Measurements from ENCODE around the gene EMILIN1. TPM values are rescaled to one million over a fixed set of nuclear protein-coding genes. Genes with fewer than 3 reads are reported as not detected.

Gene EMILIN1
- total RNA-seq (0.22 TPM), polyA plus RNA-seq (1 to 10 TPM in 2 of 4 donors, under 1 TPM in 2; 0.33 to 1.5 (median 0.94) TPM)

DNA sequence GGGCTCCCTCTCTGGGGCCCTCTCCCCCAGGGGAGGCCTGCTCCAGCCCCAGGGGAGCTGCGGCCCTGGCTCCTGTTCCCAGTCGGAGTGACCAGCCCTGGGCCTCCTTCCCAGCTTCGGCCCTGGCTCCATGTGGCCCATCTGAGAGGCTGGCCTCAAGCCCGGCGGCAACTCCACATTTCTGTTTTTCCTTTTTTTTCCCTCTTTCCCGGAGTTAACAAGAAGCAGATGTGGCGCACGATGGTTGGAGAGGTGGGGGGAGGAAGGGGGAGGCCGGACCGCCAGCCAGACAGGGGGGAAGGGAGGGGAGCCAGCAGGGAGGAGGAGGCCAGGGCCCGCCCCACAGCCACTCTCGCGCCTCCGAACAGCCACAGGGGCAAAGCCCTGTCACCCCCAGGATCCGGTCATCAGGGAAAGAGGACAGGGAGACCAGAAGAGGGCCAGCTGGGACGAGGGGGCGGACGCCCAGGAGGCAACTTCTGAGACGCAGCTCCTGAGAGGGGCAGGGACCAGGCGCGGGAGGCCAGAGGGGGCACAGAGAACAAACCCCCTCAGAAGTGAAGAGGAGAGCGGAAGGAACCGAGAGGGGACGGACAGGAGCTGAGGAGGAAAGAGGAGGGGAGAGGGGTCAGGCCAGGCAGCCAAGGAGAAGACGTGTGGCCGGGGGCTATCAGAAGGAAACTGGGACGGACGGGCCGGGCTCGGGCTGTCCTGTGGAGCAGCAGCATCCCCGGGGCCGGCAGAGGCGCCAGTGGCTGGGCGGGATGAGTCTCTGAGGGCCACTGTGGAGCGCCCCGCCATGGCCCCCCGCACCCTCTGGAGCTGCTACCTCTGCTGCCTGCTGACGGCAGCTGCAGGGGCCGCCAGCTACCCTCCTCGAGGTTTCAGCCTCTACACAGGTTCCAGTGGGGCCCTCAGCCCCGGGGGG is at the start of gene EMILIN1:
Gene EMILIN1 (plus strand): TSS at position 349 of the 928 bp plus-strand sequence. CDS start 451 bp downstream, at position 800.
- H3K4me3 Mint-ChIP-seq, result peak within 1 kb of the TSS in 2 of 4 donors; percentile 38 to 69
- H3K4me1 ChIP-seq (ENCODE audit: control insufficient read depth, insufficient read depth, low read length, poor library complexity, severe bottlenecking), result peaks cover 31% of the 10 kb centered on the region
- H3K4me1 Mint-ChIP-seq, result peaks cover 14 to 41% (median 19%) of the 10 kb centered on the region in 4 donors

DNA sequence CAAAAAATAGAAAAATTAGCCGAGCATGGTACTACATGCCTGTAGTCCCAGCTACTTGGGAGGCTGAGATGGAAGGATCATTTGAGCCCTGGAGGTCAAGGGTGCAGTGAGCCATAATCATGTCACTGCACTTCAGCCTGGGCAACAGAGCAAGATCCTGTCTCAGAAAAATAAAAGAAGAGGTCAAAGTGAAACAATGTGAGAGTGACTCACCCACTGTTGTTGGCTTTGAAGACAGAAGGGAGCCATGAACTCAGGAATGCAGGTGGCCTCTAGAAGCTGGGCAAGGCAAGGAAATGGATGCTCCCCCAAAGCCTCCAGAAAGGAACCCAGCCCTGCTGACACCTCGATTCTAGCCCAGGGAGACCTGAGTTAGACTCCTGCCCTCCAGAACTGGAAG is 49.4 kb upstream of the EMILIN1 start:
- no peak overlapping the region for H3K27ac ChIP-seq (ENCODE audit: insufficient read depth, low read length, poor library complexity, severe bottlenecking)
- Mint-ChIP-seq H3K9me3 (no peaks in the 10 kb centered on the region), H3K27ac (peak overlapping the region in 1 of 3 donors; percentile 45), H3K4me3 (peak overlapping the region in 1 of 4 donors; percentile 91), H3K27me3 (no peaks in the 10 kb centered on the region), H3K36me3 (peaks cover 9% of the 10 kb centered on the region), H3K4me1 (peaks cover 9 to 41% (median 26%) of the 10 kb centered on the region in 4 donors)
- no peaks in the 10 kb centered on the region for H3K27me3 ChIP-seq (ENCODE audit: control insufficient read depth, insufficient read depth, low read length)
- H3K36me3 ChIP-seq (ENCODE audit: control insufficient read depth, insufficient read depth, low read length), result peaks cover 4% of the 10 kb centered on the region
- H3K4me1 ChIP-seq (ENCODE audit: control insufficient read depth, insufficient read depth, low read length, poor library complexity, severe bottlenecking), result peaks cover 10% of the 10 kb centered on the region
- H3K9me3 ChIP-seq (ENCODE audit: control insufficient read depth in 2 of 2, low read length in 2 of 2), result no peaks in the 10 kb centered on the region
- H3K4me3 ChIP-seq (ENCODE audit: low read depth, low read length), result no peak overlapping the region
- no peak for DNase-seq
- no peak for ATAC-seq (ENCODE audit: low read depth in 2 of 2)

More for the DNA sequence above, at the start of gene EMILIN1:
- no peak for DNase-seq
- no peak within 1 kb of the TSS for H3K27ac Mint-ChIP-seq
- no peaks in the 10 kb centered on the region for H3K27me3 ChIP-seq (ENCODE audit: control insufficient read depth, insufficient read depth, low read length)
- H3K9me3 ChIP-seq (ENCODE audit: control insufficient read depth in 2 of 2, low read length in 2 of 2), result no peaks in the 10 kb centered on the region
- no peaks in the 10 kb centered on the region for H3K27me3 Mint-ChIP-seq
- H3K27ac ChIP-seq (ENCODE audit: insufficient read depth, low read length, poor library complexity, severe bottlenecking), result no peak within 1 kb of the TSS
- ATAC-seq (ENCODE audit: low read depth in 2 of 2), result no peak
- H3K9me3 Mint-ChIP-seq, result no peaks in the 10 kb centered on the region
- H3K36me3 Mint-ChIP-seq, result no peaks in the 10 kb centered on the region
- H3K4me3 ChIP-seq (ENCODE audit: low read depth, low read length), result no peak within 1 kb of the TSS
- H3K36me3 ChIP-seq (ENCODE audit: control insufficient read depth, insufficient read depth, low read length), result no peaks in the 10 kb centered on the region

DNA sequence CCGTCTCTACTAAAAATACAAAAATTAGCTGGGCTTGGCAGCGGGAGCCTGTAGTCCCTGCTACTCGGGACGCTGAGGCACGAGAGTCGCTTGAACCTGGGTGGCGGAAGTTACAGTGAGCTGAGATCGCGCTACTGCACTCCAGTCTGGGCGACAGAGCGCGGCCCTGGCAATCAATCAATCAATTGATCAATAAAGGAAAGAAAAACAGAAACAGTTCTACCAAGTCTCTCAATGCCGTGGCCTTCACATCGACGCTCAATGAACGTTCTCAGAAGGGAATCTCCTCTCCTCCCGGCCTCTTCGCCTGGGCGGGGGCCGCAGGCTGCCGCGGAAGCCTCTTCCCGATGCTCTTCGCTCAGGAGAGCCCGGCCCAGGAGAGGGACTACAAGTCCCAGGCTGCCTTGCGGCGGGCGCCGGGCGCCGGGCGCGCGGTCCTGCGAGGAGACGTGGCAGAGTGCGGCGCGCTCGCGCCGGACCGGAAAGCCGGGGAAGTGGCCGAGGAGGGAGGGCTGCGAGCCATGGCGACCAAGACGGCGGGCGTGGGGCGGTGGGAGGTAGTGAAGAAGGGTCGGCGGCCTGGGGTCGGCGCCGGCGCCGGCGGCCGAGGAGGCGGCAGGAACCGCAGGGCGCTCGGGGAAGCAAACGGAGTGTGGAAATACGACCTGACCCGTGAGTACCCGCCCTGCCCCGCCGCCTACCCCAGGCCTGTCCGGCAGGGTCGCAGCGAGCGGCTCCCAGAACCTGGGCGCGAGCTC is 45.7 kb upstream of the EMILIN1 start, which contains the start of gene TMEM214:
Gene TMEM214 (plus strand): TSS at position 471 of the 758 bp plus-strand sequence. CDS start 51 bp downstream, at position 522.
- Mint-ChIP-seq H3K9me3 (no peaks in the 10 kb centered on the region), H3K36me3 (peaks cover 24% of the 10 kb centered on the region), H3K4me1 (peaks cover 9 to 59% (median 34%) of the 10 kb centered on the region in 4 donors), H3K27ac (peak within 1 kb of the TSS; percentile 89 to 97 (median 93)), H3K4me3 (peak within 1 kb of the TSS; percentile 91 to 97 (median 95)), H3K27me3 (no peaks in the 10 kb centered on the region)
- Histone ChIP-seq H3K27ac (ENCODE audit: insufficient read depth, low read length, poor library complexity, severe bottlenecking) (peak within 1 kb of the TSS; percentile 73), H3K9me3 (ENCODE audit: control insufficient read depth in 2 of 2, low read length in 2 of 2) (no peaks in the 10 kb centered on the region), H3K4me3 (ENCODE audit: low read depth, low read length) (peak within 1 kb of the TSS; percentile 82), H3K36me3 (ENCODE audit: control insufficient read depth, insufficient read depth, low read length) (peaks cover 25% of the 10 kb centered on the region), H3K4me1 (ENCODE audit: control insufficient read depth, insufficient read depth, low read length, poor library complexity, severe bottlenecking) (peaks cover 17% of the 10 kb centered on the region), H3K27me3 (ENCODE audit: control insufficient read depth, insufficient read depth, low read length) (no peaks in the 10 kb centered on the region)
- DNase-seq, result peak; percentile 70 to 87 (median 77)
- peak; percentile 94 to 97 for ATAC-seq (ENCODE audit: low read depth in 2 of 2)

DNA sequence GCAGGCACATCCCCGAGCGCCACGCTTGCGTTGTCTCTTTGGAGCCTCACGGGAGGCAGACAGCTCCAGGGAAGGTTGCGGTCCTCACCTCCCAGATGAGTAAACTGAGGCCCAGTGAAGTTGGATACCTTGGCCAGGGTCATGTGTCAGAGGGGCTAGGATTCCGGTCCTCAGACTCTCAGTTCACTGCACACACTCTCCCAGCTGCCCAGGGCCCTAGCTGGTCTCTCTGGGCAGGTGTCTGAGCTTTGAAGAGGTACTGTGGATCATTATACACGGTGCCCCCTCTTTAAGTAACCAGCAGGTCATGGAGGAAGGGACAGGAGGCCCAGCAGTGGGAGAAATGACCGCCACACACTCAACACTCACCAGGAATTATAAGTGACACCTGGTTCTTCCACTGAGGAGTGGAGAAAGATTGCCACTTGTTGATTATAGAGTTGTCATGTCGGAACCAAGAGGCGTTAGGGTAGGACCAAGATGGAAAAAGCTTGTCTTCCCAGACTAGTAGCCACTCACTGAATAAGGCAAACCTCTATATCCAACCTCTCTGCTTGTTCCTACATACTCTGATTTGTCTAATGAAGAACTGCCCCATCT is 45.1 kb upstream of the EMILIN1 start:
- H3K27ac Mint-ChIP-seq, result peak overlapping the region; percentile 71 to 97 (median 93)
- peak overlapping the region; percentile 73 for H3K27ac ChIP-seq (ENCODE audit: insufficient read depth, low read length, poor library complexity, severe bottlenecking)
- peak overlapping the region; percentile 82 for H3K4me3 ChIP-seq (ENCODE audit: low read depth, low read length)
- H3K4me1 ChIP-seq (ENCODE audit: control insufficient read depth, insufficient read depth, low read length, poor library complexity, severe bottlenecking), result peaks cover 17% of the 10 kb centered on the region
- H3K36me3 ChIP-seq (ENCODE audit: control insufficient read depth, insufficient read depth, low read length), result peaks cover 32% of the 10 kb centered on the region
- H3K36me3 Mint-ChIP-seq, result peaks cover 25% of the 10 kb centered on the region
- H3K9me3 ChIP-seq (ENCODE audit: control insufficient read depth in 2 of 2, low read length in 2 of 2), result no peaks in the 10 kb centered on the region
- H3K27me3 Mint-ChIP-seq, result no peaks in the 10 kb centered on the region
- DNase-seq (no peak), ATAC-seq (ENCODE audit: low read depth in 2 of 2) (no peak)
- H3K4me3 Mint-ChIP-seq, result peak overlapping the region; percentile 91 to 97 (median 95)
- H3K9me3 Mint-ChIP-seq, result no peaks in the 10 kb centered on the region
- peaks cover 9 to 59% (median 34%) of the 10 kb centered on the region in 4 donors for H3K4me1 Mint-ChIP-seq
- no peaks in the 10 kb centered on the region for H3K27me3 ChIP-seq (ENCODE audit: control insufficient read depth, insufficient read depth, low read length)

DNA sequence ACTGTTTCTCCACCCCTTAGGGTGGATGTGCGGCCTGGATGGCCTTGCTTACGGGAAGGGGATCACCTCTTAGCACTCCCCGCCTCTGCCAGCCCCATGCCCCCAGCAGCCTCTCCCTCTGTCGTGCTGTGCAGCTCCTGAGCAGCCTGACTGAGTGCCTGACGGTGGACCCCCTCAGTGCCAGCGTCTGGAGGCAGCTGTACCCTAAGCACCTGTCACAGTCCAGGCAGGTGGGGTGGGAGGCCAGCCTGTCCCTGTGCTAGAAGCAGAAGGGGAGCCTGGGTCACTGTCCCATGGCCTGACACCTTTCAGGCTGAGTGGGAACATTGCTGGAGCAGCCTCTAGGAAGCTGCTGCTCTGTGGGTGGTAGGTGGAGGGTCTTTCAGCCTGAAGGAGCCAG is 40.4 kb upstream of the EMILIN1 start:
- peaks cover 17% of the 10 kb centered on the region for H3K4me1 ChIP-seq (ENCODE audit: control insufficient read depth, insufficient read depth, low read length, poor library complexity, severe bottlenecking)
- peak overlapping the region in 1 of 4 donors; percentile 16 for H3K4me3 Mint-ChIP-seq
- DNase-seq, result no peak
- H3K4me1 Mint-ChIP-seq, result peaks cover 4 to 30% (median 17%) of the 10 kb centered on the region in 4 donors
- H3K9me3 Mint-ChIP-seq, result no peaks in the 10 kb centered on the region
- H3K27ac Mint-ChIP-seq, result no peak overlapping the region
- H3K27me3 Mint-ChIP-seq, result no peaks in the 10 kb centered on the region
- no peaks in the 10 kb centered on the region for H3K9me3 ChIP-seq (ENCODE audit: control insufficient read depth in 2 of 2, low read length in 2 of 2)
- ATAC-seq (ENCODE audit: low read depth in 2 of 2), result no peak
- no peaks in the 10 kb centered on the region for H3K27me3 ChIP-seq (ENCODE audit: control insufficient read depth, insufficient read depth, low read length)
- H3K27ac ChIP-seq (ENCODE audit: insufficient read depth, low read length, poor library complexity, severe bottlenecking), result no peak overlapping the region
- H3K36me3 Mint-ChIP-seq, result peaks cover 37% of the 10 kb centered on the region
- H3K4me3 ChIP-seq (ENCODE audit: low read depth, low read length), result no peak overlapping the region
- H3K36me3 ChIP-seq (ENCODE audit: control insufficient read depth, insufficient read depth, low read length), result peaks cover 60% of the 10 kb centered on the region

DNA sequence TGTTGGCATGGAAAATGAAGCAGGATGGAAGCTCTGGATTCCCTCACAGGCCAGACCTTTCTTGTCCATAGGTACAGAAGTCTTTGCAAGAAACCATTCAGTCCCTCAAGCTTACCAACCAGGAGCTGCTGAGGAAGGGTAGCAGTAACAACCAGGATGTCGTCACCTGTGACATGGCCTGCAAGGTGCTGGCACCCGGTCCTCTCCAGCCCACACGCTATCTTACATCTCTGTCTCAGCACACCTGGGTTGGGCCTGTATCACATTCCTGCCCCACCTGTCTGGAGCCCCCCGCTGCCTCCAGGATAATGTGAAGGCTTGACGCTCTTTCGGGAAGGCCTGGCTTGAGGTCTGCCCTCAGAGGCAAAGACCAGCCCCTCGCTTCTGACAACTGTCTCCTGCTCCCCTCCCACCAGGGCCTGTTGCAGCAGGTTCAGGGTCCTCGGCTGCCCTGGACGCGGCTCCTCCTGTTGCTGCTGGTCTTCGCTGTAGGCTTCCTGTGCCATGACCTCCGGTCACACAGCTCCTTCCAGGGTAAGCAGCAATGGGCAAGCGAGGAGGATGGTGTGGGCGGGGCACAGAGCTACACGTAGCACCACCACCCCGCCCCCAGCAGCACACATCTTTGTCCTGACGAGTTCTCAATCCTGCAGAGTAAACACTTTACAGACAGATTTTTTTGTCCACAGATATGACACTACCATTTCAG is 39.6 kb upstream of the EMILIN1 start:
- H3K4me3 ChIP-seq (ENCODE audit: low read depth, low read length), result no peak overlapping the region
- H3K27ac Mint-ChIP-seq, result no peak overlapping the region
- H3K27me3 Mint-ChIP-seq, result no peaks in the 10 kb centered on the region
- no peak for DNase-seq
- no peak overlapping the region for H3K27ac ChIP-seq (ENCODE audit: insufficient read depth, low read length, poor library complexity, severe bottlenecking)
- H3K4me1 Mint-ChIP-seq, result peaks cover 0 to 23% (median 11%) of the 10 kb centered on the region in 4 donors
- H3K9me3 ChIP-seq (ENCODE audit: control insufficient read depth in 2 of 2, low read length in 2 of 2), result no peaks in the 10 kb centered on the region
- H3K36me3 ChIP-seq (ENCODE audit: control insufficient read depth, insufficient read depth, low read length), result peaks cover 60% of the 10 kb centered on the region
- H3K4me1 ChIP-seq (ENCODE audit: control insufficient read depth, insufficient read depth, low read length, poor library complexity, severe bottlenecking), result peaks cover 9% of the 10 kb centered on the region
- ATAC-seq (ENCODE audit: low read depth in 2 of 2), result no peak
- no peaks in the 10 kb centered on the region for H3K27me3 ChIP-seq (ENCODE audit: control insufficient read depth, insufficient read depth, low read length)
- no peaks in the 10 kb centered on the region for H3K9me3 Mint-ChIP-seq
- H3K4me3 Mint-ChIP-seq, result peak overlapping the region in 2 of 4 donors; percentile 32 to 61
- H3K36me3 Mint-ChIP-seq, result peaks cover 37% of the 10 kb centered on the region

DNA sequence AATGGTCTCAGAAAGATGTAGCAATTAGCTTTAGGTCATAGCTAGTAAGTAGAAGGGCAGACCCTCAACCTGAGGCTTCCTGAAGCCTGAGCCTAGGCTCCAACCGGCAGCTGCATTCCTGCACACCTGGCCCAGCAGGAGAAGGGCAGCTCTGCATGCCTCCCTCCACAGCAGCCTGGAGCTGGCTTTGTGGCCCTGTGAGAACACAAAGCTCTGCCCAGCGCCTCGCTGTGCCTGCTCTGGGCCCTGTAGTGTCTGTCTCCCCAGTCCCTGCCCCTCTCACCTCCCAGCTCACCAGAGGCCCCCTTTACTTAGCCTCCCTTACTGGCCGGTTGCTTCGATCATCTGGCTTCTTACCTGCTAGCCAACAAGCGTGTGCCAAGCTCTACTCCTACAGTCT is 39.0 kb upstream of the EMILIN1 start:
- H3K9me3 ChIP-seq (ENCODE audit: control insufficient read depth in 2 of 2, low read length in 2 of 2), result no peaks in the 10 kb centered on the region
- DNase-seq (no peak), ATAC-seq (ENCODE audit: low read depth in 2 of 2) (no peak)
- peaks cover 60% of the 10 kb centered on the region for H3K36me3 ChIP-seq (ENCODE audit: control insufficient read depth, insufficient read depth, low read length)
- H3K4me1 ChIP-seq (ENCODE audit: control insufficient read depth, insufficient read depth, low read length, poor library complexity, severe bottlenecking), result peaks cover 3% of the 10 kb centered on the region
- peaks cover 37% of the 10 kb centered on the region for H3K36me3 Mint-ChIP-seq
- H3K4me3 Mint-ChIP-seq, result peak overlapping the region in 1 of 4 donors; percentile 61
- no peak overlapping the region for H3K27ac Mint-ChIP-seq
- H3K4me1 Mint-ChIP-seq, result peaks cover 0 to 17% (median 6%) of the 10 kb centered on the region in 4 donors
- H3K4me3 ChIP-seq (ENCODE audit: low read depth, low read length), result no peak overlapping the region
- no peaks in the 10 kb centered on the region for H3K27me3 ChIP-seq (ENCODE audit: control insufficient read depth, insufficient read depth, low read length)
- no peaks in the 10 kb centered on the region for H3K9me3 Mint-ChIP-seq
- no peaks in the 10 kb centered on the region for H3K27me3 Mint-ChIP-seq
- H3K27ac ChIP-seq (ENCODE audit: insufficient read depth, low read length, poor library complexity, severe bottlenecking), result no peak overlapping the region
